ENCODE data around the gene ANXA3.

Gene ANXA3

DNA sequence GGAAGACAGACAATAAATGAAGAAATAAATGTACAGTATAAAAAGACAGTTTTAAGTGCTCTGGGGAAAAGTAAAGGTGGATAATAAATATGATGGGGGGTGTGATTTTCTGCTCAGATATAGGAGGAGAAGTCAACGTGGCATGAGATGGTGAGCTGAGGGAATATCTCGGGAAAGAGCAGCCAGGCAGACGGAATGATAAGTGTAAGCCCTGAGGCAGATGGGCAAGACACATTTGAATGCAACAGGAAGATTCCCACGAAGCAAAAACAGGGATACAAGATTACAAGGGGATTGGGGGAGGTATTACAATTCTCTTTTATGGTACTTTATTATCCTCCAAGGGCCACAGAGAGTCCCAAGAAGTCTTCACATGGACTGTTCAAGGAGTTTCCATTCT is 11.1 kb downstream of the ANXA3 start:
- H3K79me2 ChIP-seq (ENCODE audit: insufficient read depth, low read depth): no peaks in the 10 kb centered on the region
- no peak overlapping the region for H3K4me2 ChIP-seq
- H3K27ac ChIP-seq: no peak overlapping the region
- TF ChIP-seq, protein P1, sequence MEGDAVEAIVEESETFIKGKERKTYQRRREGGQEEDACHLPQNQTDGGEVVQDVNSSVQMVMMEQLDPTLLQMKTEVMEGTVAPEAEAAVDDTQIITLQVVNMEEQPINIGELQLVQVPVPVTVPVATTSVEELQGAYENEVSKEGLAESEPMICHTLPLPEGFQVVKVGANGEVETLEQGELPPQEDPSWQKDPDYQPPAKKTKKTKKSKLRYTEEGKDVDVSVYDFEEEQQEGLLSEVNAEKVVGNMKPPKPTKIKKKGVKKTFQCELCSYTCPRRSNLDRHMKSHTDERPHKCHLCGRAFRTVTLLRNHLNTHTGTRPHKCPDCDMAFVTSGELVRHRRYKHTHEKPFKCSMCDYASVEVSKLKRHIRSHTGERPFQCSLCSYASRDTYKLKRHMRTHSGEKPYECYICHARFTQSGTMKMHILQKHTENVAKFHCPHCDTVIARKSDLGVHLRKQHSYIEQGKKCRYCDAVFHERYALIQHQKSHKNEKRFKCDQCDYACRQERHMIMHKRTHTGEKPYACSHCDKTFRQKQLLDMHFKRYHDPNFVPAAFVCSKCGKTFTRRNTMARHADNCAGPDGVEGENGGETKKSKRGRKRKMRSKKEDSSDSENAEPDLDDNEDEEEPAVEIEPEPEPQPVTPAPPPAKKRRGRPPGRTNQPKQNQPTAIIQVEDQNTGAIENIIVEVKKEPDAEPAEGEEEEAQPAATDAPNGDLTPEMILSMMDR (conservative IDR thresholded peaks at IDR 0.05; ENCODE audit: low read depth, low read length): no peak
- H3K36me3 ChIP-seq (ENCODE audit: insufficient read depth): no peaks in the 10 kb centered on the region
- H4K20me1 ChIP-seq (ENCODE audit: insufficient read depth): no peaks in the 10 kb centered on the region
- H3K27me3 ChIP-seq (ENCODE audit: insufficient read depth, low read depth): no peaks in the 10 kb centered on the region
- no peak overlapping the region for H2AFZ ChIP-seq (ENCODE audit: low read depth)
- no peak overlapping the region for H3K4me3 ChIP-seq (IDR thresholded peaks at IDR 0.05; ENCODE audit: insufficient read depth, low read depth, low read length)
- H3K9ac ChIP-seq: no peak overlapping the region
- H3K4me1 ChIP-seq (ENCODE audit: low read depth, poor library complexity, severe bottlenecking): peaks cover 25% of the 10 kb centered on the region

DNA sequence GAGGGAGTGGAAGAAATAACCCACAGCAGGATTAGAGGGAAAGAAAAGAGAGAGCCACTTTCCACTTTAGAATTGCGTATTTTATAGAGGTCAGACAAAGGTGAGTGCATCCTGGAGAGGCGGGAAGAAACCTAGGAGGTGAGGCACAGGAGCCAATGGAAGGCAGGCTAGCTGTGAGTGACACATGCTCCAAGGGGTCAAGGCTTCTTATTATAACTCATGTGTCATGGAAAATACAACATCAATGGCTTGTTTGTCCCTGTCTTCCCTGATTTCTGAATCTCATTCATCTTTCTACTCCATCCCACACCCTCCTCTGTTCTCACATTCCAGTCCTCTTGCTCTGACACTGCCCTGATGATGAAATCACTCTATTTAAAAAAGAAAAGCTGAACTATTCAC is 14.4 kb downstream of the ANXA3 start:
- Histone ChIP-seq H3K36me3 (ENCODE audit: insufficient read depth) (no peaks in the 10 kb centered on the region), H3K4me2 (peak overlapping the region; percentile 39), H4K20me1 (ENCODE audit: insufficient read depth) (no peaks in the 10 kb centered on the region), H3K4me3 (IDR thresholded peaks at IDR 0.05; ENCODE audit: insufficient read depth, low read depth, low read length) (no peak overlapping the region), H3K79me2 (ENCODE audit: insufficient read depth, low read depth) (no peaks in the 10 kb centered on the region), H3K9ac (no peak overlapping the region), H3K4me1 (ENCODE audit: low read depth, poor library complexity, severe bottlenecking) (peaks cover 58% of the 10 kb centered on the region), H2AFZ (ENCODE audit: low read depth) (no peak overlapping the region), H3K27me3 (ENCODE audit: insufficient read depth, low read depth) (no peaks in the 10 kb centered on the region), H3K27ac (peak overlapping the region; percentile 87; the same call in 1 of the 2 replicates)
- TF ChIP-seq, protein P1 (conservative IDR thresholded peaks at IDR 0.05; ENCODE audit: low read depth, low read length): no peak

DNA sequence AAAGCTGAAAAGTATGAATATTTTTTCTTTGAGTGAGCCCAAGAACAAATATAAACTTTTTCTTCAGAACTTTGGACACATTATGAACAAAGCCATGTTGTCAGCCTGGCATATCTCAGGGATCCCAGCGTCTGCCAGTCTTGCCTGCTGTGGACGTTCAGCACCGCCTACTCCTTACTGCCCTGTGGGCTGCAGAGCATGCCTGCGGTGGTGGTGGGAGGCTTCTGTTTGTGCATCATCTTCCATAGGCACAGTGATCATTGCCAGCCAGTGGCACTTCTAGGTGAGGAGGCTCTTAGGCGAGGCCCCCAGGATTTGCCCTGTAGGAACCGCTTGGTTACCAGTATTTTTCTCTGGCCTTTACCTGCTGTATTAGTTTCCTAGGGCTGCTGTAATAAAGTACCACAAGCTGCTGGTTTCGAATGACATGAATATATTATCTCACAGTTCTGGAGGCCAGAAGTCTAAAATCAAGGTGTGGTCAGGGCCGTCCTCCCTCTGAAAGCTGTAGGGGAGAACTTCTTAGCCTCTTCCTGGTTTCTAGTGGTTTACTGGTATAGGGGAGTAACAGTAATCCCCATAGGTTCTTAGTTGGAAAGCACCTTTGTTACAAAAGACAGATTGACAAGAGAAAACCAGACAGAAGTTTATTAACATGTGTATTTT is 15.4 kb downstream of the ANXA3 start:
- Histone ChIP-seq H3K79me2 (ENCODE audit: insufficient read depth, low read depth) (no peaks in the 10 kb centered on the region), H3K27ac (peak overlapping the region; percentile 87), H3K4me2 (peak overlapping the region; percentile 74), H3K36me3 (ENCODE audit: insufficient read depth) (no peaks in the 10 kb centered on the region), H3K4me1 (ENCODE audit: low read depth, poor library complexity, severe bottlenecking) (peaks cover 66% of the 10 kb centered on the region), H4K20me1 (ENCODE audit: insufficient read depth) (no peaks in the 10 kb centered on the region), H2AFZ (ENCODE audit: low read depth) (peak overlapping the region; percentile 73), H3K4me3 (IDR thresholded peaks at IDR 0.05; ENCODE audit: insufficient read depth, low read depth, low read length) (peak overlapping the region; percentile 53), H3K9ac (peak overlapping the region; percentile 50; the same call in 1 of the 2 replicates), H3K27me3 (ENCODE audit: insufficient read depth, low read depth) (no peaks in the 10 kb centered on the region)
- TF ChIP-seq, protein P1 (conservative IDR thresholded peaks at IDR 0.05; ENCODE audit: low read depth, low read length): no peak

DNA sequence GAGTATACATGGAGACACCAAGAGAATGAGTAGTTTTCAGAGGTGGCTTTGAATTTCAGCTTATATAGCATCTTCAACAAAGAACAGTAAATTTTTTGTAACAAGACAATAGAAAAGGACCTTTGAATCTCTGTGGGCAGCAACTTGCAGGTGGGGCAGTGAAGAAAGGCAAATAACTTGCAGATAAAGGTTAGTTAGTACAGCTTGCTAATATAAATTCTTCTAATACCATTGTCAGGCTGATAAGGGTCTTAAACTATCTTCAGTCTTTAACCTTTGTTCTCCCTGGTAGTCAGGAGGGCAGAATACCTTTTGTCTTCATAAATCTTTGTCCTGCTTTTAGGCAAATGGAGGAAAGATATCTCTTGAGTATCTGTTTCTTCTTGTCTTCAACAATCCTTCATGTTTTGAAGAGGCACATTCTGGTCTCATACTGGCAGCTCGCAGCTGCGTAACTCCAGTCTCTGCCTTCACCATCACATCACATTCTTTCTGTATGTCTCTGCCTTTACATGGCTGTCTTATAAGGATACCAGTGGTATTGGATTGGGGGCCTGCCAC is 16.0 kb downstream of the ANXA3 start:
- Histone ChIP-seq H2AFZ (ENCODE audit: low read depth) (peak overlapping the region; percentile 73; the same call in 1 of the 2 replicates), H4K20me1 (ENCODE audit: insufficient read depth) (no peaks in the 10 kb centered on the region), H3K9ac (peak overlapping the region; percentile 50), H3K4me2 (peak overlapping the region; percentile 74), H3K27ac (peak overlapping the region; percentile 87), H3K36me3 (ENCODE audit: insufficient read depth) (no peaks in the 10 kb centered on the region), H3K4me1 (ENCODE audit: low read depth, poor library complexity, severe bottlenecking) (peaks cover 71% of the 10 kb centered on the region), H3K27me3 (ENCODE audit: insufficient read depth, low read depth) (no peaks in the 10 kb centered on the region), H3K79me2 (ENCODE audit: insufficient read depth, low read depth) (no peaks in the 10 kb centered on the region), H3K4me3 (IDR thresholded peaks at IDR 0.05; ENCODE audit: insufficient read depth, low read depth, low read length) (peak overlapping the region; percentile 5)
- TF ChIP-seq, protein P1 (conservative IDR thresholded peaks at IDR 0.05; ENCODE audit: low read depth, low read length): no peak
